WTC11 (cell line): ENCODE results near the gene CALN1. TPM values are rescaled to one million over a fixed set of nuclear protein-coding genes. Genes with fewer than 3 reads are reported as not detected.

Experiments used
- ATAC-seq: fragments of 200-7000 bp; cut with Tn5 transposase; 2 replicates; pipeline ENCODE4 v1.10.0; 2021; ENCODE audit warnings: mild to moderate bottlenecking, moderate library complexity
- CTCF ChIA-PET: fragments of 300-600 bp; sonication (Branson Sonifier 250); formaldehyde crosslinking; loops from one replicate; lab custom pipeline; 2021; ENCODE audit warnings: antibody characterized with exemption; lab: Charles Lee
- POLR2A ChIA-PET: fragments of 350-600 bp; sonication (Branson Sonifier 250); formaldehyde crosslinking; loops from one replicate; lab custom pipeline; 2021; ENCODE audit warnings: antibody characterized with exemption; lab: Charles Lee
- DNase-seq: peaks from one replicate; pipeline ENCODE4 v3.0.0; 2021; ENCODE audit warnings: low spot score
- H3K27ac Mint-ChIP-seq: 2 replicates; pipeline ENCODE4 v1.8.0; 2021; ENCODE audit warnings: mixed read lengths
- H3K27me3 Mint-ChIP-seq: 2 replicates; pipeline ENCODE4 v1.8.0; 2021; ENCODE audit warnings: low read depth, mild to moderate bottlenecking, moderate library complexity, mixed read lengths
- H3K36me3 Mint-ChIP-seq: 2 replicates; pipeline ENCODE4 v1.8.0; 2021; ENCODE audit warnings: mixed read lengths
- H3K4me1 Mint-ChIP-seq: 2 replicates; pipeline ENCODE4 v1.8.0; 2022; ENCODE audit warnings: mixed read lengths
- H3K4me3 Mint-ChIP-seq: 2 replicates; pipeline ENCODE4 v1.8.0; 2021; ENCODE audit warnings: mild to moderate bottlenecking, moderate library complexity, mixed read lengths
- H3K9me3 Mint-ChIP-seq: 2 replicates; pipeline ENCODE4 v1.8.0; 2021; ENCODE audit warnings: mixed read lengths
- ATF6 ChIP-seq: sonication (generic); formaldehyde crosslinking; IDR thresholded peaks from 2 replicates; pipeline ENCODE4 v1.8.1; 2023; ENCODE audit warnings: mild to moderate bottlenecking, missing genetic modification reagents
- CREM ChIP-seq: sonication (generic); formaldehyde crosslinking; IDR thresholded peaks from 2 replicates; pipeline ENCODE4 v1.8.1; 2022; ENCODE audit warnings: mild to moderate bottlenecking, missing genetic modification reagents, moderate library complexity
- CTCF ChIP-seq: fragments of 200-600 bp; IDR thresholded peaks from 2 replicates; pipeline ENCODE4 v1.8.0; 2022; ENCODE audit warnings: antibody characterized with exemption
- HMGA2 ChIP-seq: fragments of 250-450 bp; sonication (Bioruptor Pico); IDR thresholded peaks from 2 replicates; pipeline ENCODE4 v1.4.0; 2021; ENCODE audit warnings: mild to moderate bottlenecking, moderate library complexity
- MXD4 ChIP-seq: fragments of 250-450 bp; sonication (Bioruptor Pico); IDR thresholded peaks from 2 replicates; pipeline ENCODE4 v1.8.0; 2021; ENCODE audit warnings: mild to moderate bottlenecking, moderate library complexity, borderline replicate concordance
- NFYB ChIP-seq: sonication (generic); formaldehyde crosslinking; conservative IDR thresholded peaks from 2 replicates; pipeline ENCODE4 v1.8.0; 2022; ENCODE audit warnings: low read depth, missing genetic modification reagents
- NR2C2 ChIP-seq: sonication (generic); formaldehyde crosslinking; IDR thresholded peaks from 2 replicates; pipeline ENCODE4 v1.8.0; 2022; ENCODE audit warnings: mild to moderate bottlenecking, missing genetic modification reagents
- PRDM15 ChIP-seq: sonication (generic); formaldehyde crosslinking; IDR thresholded peaks from 2 replicates; pipeline ENCODE4 v1.8.0; 2022; ENCODE audit warnings: missing genetic modification reagents
- RORB ChIP-seq: fragments of 250-450 bp; sonication (Bioruptor Pico); IDR thresholded peaks from 2 replicates; pipeline ENCODE4 v1.9.0; 2021; ENCODE audit warnings: mild to moderate bottlenecking
- SMAD4 ChIP-seq: sonication (generic); formaldehyde crosslinking; IDR thresholded peaks from 2 replicates; pipeline ENCODE4 v1.8.0; 2022; ENCODE audit warnings: mild to moderate bottlenecking, missing genetic modification reagents
- SOX15 ChIP-seq: fragments of 250-450 bp; sonication (Bioruptor Pico); IDR thresholded peaks from 2 replicates; pipeline ENCODE4 v1.9.0; 2021; ENCODE audit warnings: mild to moderate bottlenecking
- SP1 ChIP-seq: sonication (generic); formaldehyde crosslinking; conservative IDR thresholded peaks from 2 replicates; pipeline ENCODE4 v1.8.1; 2022; ENCODE audit warnings: missing genetic modification reagents
- ZMAT4 ChIP-seq: fragments of 250-450 bp; sonication (Bioruptor Pico); IDR thresholded peaks from 2 replicates; pipeline ENCODE4 v1.9.0; 2021; ENCODE audit warnings: mild to moderate bottlenecking
- ZNF138 ChIP-seq: sonication (generic); formaldehyde crosslinking; conservative IDR thresholded peaks from 2 replicates; pipeline ENCODE4 v1.8.1; 2022; ENCODE audit warnings: mild to moderate bottlenecking, moderate library complexity, missing genetic modification reagents
- ZNF219 ChIP-seq: sonication (generic); formaldehyde crosslinking; IDR thresholded peaks from 2 replicates; pipeline ENCODE4 v1.8.0; 2023; ENCODE audit warnings: missing genetic modification reagents, mild to moderate bottlenecking, borderline replicate concordance
- ZNF396 ChIP-seq: fragments of 250-450 bp; sonication (Bioruptor Pico); IDR thresholded peaks from 2 replicates; pipeline ENCODE4 v1.8.0; 2021; ENCODE audit warnings: mild to moderate bottlenecking, moderate library complexity, borderline replicate concordance
- total RNA-seq: library from RNA; stranded (reverse); gene quantifications from 3 replicates; pipeline ENCODE4 v1.2.3, GENCODE V29; 2021

Gene CALN1
- total RNA-seq, 1 experiment from 2014 or later: 10.5 TPM

- TF ChIP-seq ZMAT4: no peak
Observed at GRCh38 chr7:72292118-72292517, 120.0 kb downstream of the CALN1 start (continued).

GRCh38 chr7:72286519-72286918 lies 125.6 kb downstream of the CALN1 start:
- H3K4me3 Mint-ChIP-seq: no peak overlapping the region
- ChIA-PET CTCF (no interaction called here), POLR2A (no interaction called here)
- DNase-seq (no peak), ATAC-seq (no peak)
- no peaks in the 10 kb centered on the region; the same call in 1 of the 2 replicates for H3K27me3 Mint-ChIP-seq
- H3K4me1 Mint-ChIP-seq: no peaks in the 10 kb centered on the region
- H3K9me3 Mint-ChIP-seq: peaks cover 28% of the 10 kb centered on the region
- no peak for TF ChIP-seq ATF6
- no peak for TF ChIP-seq SMAD4
- TF ChIP-seq NFYB (CRISPR knock-in tag): no peak
- no peak for TF ChIP-seq ZNF396 (CRISPR knock-in tag)
- no peak for TF ChIP-seq CTCF
- TF ChIP-seq CREM (CRISPR knock-in tag): no peak
- no peak for TF ChIP-seq SP1 (CRISPR knock-in tag)
- no peak for TF ChIP-seq HMGA2 (CRISPR knock-in tag)
- TF ChIP-seq NR2C2: no peak
- TF ChIP-seq ZNF138 (CRISPR knock-in tag): no peak
- TF ChIP-seq PRDM15 (CRISPR knock-in tag): no peak
- TF ChIP-seq SOX15: no peak
- H3K36me3 Mint-ChIP-seq: peaks cover 33% of the 10 kb centered on the region
- H3K27ac Mint-ChIP-seq: no peak overlapping the region

GRCh38 chr7:72283309-72283708 lies 128.8 kb downstream of the CALN1 start:
- Mint-ChIP-seq H3K27ac (no peak overlapping the region), H3K9me3 (peaks cover 20% of the 10 kb centered on the region), H3K4me1 (peaks cover 12% of the 10 kb centered on the region), H3K36me3 (peaks cover 29% of the 10 kb centered on the region), H3K4me3 (no peak overlapping the region), H3K27me3 (no peaks in the 10 kb centered on the region; the same call in 1 of the 2 replicates)
- ChIA-PET CTCF (no interaction called here), POLR2A (interaction anchor here (0.6 kb wide), 2 partner anchors 110 to 275 kb away, joined by 4 read pairs; no protein-coding TSS in a partner anchor)
- ATAC-seq (no peak), DNase-seq (no peak)
- TF ChIP-seq RORB (CRISPR knock-in tag): no peak
- no peak for TF ChIP-seq ZMAT4
- no peak for TF ChIP-seq MXD4
- no peak for TF ChIP-seq ZNF219
- TF ChIP-seq CREM (CRISPR knock-in tag): no peak
- no peak for TF ChIP-seq SOX15
